HPDE6-E6E7 (cell line): ENCODE measurements around the gene INPP5D.
"Not testable (repeated sequence)": the region's sequence is repeated elsewhere in the genome, so short reads cannot be mapped to it uniquely, and the experiment has no call there.

ENCODE experiments used
- DNase-seq: peaks from one replicate; pipeline ENCODE4 v3.0.0; 2011; ENCODE audit warnings: missing footprints; ENCODE audit errors: extremely low spot score

INPP5D gene

DNA sequence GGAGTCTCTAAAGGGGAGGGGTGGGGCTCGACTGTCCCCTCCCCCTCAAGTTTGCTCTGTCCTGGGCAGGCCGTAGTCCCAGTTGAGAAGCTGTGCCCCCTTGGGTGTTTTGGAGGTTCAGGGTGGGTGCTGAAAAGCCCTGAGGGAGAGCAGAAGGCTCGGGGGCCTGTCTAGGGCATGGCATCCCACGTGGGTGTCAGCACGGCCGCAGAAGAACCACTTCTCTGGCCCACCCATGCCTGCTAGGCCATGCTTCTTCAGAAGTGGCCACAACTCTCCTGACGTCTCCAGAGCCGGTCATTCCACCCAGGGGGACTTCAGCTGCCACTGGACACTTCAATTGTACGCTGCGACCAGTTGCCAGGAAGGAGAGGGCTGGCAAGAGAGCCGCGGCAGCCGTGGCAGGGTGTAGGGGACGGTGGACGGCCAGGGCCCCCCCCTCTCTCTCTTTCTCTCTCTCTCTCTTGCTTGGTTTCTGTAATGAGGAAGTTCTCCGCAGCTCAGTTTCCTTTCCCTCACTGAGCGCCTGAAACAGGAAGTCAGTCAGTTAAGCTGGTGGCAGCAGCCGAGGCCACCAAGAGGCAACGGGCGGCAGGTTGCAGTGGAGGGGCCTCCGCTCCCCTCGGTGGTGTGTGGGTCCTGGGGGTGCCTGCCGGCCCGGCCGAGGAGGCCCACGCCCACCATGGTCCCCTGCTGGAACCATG, at the start of gene INPP5D:
Gene INPP5D (plus strand): TSS at position 546 of the 704 bp plus-strand sequence. CDS start 137 bp downstream, at position 683.
- DNase-seq, result no peak

DNA sequence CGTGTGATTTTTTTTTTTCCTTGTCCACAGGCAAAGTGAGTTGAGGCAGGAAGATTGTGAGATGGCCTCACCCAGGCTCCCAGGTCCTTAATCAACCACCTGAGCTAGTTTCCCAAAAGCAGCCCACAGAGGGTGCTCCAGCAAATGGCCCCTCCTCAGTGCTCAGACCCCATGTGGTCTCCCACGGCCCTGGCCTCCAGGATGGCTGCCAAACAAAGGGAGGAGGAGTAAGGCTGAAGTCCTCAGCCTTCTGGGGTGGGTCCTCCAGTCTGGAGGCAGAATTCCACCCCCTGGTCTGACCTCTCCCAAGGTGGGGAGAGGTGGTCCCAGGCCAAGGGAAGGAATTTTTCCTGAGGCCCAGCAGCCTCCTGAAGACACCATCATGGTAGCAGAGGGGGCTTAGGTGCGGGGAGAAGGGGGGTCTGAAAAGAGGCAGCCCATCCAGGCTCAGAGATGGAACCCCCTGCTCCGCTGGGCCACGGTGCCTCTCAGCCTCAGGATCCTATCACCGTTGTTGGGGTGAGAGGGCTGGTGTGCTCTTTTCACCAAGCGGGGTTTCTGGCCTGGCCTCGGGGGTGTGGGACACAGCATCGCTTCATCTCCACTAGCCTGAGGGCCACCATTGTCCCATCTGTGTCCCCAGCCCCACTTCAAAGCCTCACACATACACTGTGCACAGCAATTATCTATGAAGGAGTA, 49.4 kb upstream of the INPP5D start:
- DNase-seq, result no peak

DNA sequence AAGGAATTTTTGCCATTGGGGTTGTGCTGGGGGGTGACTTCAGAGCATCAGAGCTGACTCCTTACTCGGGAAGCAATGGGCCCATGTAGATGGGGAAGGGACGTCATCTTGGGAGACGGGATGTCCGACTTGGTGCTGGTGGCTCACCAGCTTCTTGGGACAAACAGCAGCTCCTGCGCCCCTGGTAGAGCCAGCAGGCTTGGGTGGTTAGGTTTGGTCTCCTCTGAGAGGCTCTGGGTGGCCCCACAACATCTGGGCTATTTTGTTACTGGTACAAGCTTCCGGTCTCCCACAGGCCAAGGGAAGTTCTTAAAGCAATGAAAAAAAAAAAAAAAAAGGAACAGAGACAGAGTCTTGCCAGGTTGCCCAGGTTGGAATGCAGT, 48.9 kb upstream of the INPP5D start:
- no peak for DNase-seq

DNA sequence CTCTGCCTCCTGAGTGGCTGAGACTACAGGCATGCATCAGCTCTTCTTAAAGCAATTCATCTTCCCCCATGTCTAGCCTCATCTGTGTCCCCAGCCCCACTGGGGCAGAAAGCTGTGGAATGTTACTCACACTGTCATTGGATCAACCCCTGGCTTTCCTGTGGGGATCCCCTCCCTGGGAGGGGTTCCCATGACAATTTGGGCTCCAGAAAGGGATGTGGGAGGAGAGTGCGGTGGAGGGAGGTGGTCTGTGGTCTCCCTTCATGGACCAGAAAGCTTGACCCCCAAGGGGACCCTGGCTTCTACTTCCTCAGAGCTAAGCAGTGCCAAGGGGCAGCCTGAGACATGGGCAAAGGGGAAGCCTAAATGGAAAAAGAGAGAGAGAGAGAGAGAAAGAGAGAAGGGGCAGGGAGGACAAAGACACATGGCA, 48.4 kb upstream of the INPP5D start:
- DNase-seq, result no peak

DNA sequence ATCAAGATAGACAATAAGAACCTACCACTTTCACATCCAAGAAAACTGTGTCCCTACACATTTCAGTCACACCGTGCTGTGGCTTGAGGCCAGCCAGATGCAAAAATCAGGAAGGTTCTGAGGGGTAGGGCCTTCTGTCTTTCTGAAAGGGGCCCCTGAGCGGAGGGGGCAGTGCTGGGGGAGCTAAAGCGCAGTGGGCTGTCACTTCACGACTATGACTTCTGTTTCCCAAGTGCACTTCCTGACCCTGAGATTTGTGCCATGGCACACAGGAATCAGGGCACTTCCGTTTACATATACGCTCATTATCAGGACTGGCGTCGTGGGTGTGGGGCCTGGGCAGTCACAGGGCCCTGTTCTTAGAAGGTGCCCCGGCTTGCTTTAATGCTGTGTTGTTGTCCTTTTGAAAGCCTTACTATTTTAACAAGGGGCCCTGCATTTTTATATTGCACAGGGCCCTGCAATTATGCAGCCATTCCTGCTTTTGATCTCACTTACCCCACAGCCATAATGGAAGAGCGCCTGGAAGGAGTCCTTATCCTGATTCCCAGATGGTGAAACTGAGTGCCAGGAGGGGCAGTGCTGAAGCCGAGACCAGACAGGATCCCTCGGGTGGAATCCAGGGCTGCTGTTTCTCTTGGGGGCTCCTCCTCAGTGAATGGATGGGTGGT, 47.7 kb upstream of the INPP5D start:
- DNase-seq, result no peak

DNA sequence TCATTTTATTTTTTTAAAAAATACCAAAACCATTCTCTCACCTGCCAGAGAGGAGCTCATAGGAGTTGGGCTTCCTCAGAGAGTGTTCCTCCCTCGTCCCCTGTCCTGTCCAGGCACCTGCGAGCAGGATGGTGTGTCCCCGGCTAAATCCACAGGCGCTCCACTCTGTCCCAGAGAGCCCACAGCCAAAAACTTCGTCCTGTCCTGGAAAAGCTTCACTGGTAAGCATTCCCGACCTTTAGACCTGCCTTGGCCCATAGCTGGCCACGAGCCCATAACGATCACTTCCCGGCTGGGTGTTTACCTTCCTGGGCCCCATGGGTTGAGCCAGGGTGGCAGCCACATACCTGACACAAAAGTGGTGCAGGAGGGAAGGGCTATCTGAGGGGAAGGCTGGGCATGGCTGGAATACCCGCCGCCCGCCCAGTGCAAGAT, 47.1 kb upstream of the INPP5D start, which contains the start of gene NGEF:
Gene NGEF (minus strand): TSS at position 230 of the 435 bp plus-strand sequence. CDS start 38,366 bp downstream, outside the sequence.
- no peak for DNase-seq

DNA sequence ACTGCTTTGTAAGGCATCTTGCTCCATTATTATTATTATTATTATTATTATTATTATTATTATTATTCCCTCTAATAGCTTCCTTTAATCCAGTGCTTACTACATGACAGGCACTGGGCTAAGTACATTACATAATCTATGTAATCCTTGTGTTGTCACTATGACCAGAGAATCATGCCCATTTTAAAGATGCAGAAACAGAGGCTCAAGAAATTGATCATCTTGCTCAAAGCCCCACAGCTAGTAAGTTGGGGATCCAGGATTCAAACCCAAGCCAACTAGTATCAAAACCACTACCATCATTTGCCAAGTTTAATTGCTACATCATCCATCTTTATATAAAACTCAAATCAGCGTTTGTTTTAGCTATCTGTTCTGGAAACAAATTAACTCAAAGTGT, 46.5 kb upstream of the INPP5D start:
- DNase-seq, result no peak

DNA sequence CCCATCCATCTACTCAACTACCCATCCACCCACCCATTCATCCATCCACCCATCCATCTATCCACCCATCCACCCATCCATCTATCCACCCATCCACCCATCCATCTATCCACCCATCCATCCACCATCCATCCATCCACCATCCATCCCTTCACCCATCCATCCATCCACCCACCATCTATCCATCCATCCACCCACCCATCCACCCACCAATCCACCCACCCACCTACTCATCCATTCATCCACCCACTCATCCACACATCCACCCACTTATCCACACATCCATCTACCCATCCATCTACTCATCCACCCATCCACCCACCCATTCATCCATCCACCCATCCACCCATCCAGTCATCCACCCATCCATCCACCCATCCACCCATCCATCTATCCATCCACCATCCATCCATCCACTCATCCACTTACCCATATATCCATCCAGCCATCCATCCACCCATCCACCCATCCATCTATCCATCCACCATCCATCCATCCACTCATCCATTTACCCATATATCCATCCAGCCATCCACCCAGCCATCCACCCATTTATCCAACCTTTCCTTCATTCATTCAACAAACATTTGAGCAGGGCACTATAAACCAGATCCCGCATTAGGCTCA, 45.0 kb upstream of the INPP5D start:
- DNase-seq, result no peak

DNA sequence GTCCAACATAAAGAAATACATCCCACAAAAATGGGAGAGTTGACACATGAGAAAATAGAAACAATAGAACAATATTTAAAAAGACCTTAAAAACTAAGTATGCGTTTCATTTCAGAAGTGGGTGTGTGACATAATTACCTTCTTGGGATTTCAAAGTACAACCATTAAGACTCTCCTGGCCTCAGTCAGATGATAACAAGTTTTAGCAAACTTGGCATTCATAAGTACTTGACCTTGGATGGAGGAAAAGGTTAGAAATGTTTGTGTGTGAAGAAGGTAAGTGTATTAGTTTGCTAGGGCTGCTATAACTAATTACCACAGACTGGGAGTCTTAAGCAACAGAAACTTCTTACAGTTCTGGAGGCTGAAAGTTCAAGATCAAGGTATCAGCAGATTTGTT, 42.2 kb upstream of the INPP5D start:
- DNase-seq, result no peak

DNA sequence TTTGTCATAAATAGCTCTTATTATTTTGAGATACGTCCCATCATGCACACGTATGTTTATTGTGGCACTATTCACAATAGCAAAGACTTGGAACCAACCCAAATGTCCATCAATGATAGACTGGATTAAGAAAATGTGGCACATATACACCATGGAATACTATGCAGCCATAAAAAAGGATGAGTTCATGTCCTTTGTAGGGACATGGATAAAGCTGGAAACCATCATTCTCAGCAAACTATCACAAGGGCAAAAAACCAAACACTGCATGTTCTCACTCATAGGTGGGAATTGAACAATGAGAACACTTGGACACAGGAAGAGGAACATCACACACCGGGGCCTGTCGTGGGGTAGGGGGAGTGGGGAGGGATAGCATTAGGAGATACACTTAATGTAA, 40.5 kb upstream of the INPP5D start:
- not testable (repeated sequence) for DNase-seq

DNA sequence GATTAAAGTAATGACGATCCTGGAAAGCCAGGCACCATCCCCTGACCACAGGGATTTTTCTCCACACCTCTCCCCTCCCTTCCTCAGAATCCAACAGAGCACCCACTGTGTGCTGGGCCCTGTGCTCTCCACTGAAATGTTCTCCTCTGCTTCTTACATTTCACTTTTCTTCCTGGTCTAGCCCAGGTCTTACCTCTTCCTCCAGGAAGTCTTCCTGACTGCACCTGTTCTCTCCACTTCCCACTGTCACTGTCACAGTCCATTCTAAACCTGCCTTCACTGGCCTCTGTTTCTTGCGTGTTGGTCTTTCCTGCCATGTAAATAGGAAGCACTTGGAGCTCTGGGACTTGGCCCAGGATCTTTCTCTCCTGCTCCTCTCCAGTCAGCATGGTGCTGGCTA, 39.7 kb upstream of the INPP5D start:
- DNase-seq, result no peak

DNA sequence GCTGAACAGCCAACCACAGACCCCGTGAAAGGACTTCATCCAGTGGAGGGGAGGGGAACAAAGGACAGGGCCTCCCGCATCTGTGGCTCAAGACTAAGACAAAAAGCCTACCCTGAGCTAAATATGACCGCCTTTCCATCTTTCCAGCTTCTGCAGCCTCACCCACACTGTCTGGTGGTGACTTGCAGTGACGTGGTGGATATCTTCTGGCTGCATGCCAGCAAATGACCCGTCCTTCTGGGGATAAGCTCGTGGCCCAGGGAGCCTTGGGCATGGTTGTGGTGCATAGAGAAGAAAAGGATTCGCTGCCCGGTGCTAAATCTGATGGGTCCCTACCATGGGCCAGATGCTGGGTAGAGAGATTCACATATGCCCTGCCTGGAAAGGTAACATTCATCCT, 38.4 kb upstream of the INPP5D start:
- no peak for DNase-seq

DNA sequence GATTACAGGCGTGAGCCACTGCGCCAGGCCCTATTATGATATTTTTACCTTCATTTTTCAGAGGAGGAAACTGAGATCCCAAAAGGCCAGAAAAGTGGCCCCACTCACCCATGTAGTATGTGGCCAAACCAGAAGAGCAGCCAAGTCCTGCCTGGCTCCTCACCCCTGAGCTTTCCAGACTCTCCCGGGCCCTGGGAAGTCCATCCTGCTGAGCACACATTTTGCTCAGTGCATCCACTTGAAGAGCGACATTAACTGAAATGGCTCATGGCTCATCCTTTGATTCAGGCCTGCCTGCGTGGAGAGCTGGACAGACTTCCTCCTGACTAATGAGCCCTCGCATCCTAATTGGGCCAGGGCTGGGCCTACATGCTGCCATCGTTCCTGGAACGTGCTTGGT, 37.6 kb upstream of the INPP5D start:
- DNase-seq, result no peak

DNA sequence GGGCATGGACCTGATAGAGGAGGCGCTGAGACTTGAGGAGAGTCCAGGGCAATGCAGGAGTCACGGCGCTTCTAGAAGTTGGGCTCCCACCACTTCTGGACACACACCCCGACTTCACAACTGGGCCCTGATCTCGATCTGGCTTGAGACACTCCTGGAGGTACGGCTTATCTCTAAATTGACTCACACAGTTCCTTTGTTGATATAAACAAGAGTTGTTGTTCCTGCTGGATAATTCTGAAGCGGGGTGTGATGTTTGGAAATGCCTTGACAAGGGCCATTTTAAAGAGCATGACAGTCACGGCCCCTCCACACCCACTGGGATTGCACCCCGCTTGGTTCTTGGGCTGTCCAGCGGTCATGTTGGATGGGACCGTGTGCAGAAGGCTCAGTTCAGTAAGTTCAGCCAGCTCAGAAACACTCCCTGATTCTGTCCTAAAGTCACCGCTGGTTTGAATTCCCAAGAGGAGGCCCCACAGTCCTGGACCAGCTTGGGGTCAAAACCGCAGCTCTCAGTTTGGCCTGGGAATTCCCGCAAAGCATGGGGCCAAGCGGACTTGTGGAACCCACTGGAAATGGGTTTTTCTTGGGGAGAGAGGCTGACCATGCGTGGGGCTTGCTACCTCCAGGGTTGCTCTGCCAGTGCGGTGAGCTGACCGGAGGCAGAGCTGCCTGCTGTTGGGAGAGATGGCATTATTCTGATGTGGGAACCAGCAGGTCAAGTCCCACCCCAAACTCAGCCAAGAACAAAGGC, 37.0 kb upstream of the INPP5D start:
- DNase-seq, result no peak

DNA sequence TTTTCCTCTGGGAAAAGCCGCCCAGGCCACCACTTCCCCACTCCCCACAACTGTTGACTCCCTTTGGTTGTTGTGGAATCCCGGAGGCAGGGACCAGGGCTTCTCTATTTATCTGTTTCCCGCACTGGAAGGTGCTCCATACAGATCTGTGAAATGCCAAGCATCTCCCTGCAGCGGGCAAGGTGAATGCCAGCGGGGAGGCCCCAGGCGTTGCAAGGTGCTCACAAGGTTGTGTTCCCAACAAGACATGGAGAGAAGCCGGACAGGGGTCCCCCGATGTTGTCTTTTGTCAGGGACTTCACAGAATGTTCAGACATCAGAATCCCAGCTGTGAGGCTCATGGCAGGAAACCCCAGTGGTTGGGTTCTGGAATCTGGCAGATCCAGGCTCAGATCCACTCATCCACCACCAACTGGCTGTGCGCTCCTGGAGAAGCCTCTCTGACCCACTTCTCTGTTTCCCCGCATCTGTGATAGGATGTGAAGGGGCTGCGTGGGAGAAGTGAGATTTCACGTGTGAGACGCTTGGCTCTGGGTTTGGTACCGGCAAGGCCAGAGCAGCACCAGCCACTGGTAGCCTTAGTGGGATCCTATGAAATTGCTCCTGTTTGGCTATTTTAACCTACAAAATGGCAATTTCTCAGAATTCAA, 36.3 kb upstream of the INPP5D start:
- DNase-seq, result no peak

DNA sequence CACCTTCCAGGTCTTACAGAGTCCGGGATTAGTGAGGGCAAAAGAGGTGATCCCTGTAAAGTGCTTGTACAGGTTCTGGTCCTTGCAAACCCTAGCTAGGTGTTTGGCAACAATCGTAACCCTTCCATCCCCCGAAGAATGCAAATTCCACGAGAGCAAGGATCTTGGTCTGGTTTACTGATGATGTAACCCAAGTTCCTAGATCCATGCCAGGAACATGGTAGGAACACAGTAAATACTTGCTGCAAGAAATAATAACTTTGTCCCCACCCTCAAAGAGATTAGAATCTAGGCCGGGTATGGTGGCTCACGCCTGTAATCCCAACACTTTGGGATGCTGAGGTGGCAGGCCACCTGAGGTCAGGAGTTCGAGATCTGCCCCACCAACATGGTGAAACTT, 34.4 kb upstream of the INPP5D start:
- no peak for DNase-seq

DNA sequence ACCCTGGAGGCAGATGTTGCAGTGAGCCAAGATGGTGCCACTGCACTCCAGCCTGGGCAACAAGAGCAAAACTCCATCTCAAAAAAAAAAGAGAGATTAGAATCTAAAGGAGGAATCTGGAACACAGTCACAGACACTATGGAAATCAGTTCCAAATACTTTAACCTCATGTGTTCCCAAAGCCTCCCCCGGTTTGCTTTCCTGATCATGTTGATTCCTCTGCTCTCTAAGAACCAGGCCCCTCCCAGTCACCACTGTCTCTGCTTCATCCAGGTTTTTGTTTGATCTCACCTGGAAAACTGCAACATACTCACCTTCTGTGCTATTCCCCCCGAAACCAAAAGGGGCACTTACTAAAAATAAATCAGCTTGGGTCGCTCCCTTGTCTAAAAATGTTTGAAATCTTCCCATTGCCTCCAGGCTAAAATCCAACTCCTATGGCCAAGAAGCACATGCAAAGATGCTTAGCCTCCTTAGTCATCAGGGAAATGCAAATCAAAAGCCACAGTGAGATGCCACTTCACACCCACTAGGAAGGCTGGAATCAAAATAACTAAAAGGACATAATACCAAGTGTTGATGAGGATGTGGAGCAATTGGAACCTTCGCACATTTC, 33.8 kb upstream of the INPP5D start:
- peak; percentile 31 for DNase-seq

DNA sequence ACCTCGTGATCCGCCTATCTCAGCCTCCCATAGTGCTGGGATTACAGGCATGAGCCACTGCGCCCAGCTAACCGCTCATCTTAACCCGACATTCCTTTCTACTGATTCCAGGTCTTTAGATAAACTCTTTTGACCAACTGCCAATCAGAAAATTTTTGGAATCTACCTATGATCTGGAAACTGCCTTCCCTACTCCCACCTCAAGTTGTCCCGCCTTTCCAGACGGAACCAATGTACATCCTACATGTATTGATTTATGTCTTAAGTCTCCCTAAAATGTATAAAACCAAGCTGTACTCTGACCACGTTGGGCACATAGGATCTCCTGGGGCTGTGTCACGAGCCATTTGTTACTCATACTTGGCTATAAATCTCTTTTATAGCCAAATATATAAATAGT, 30.8 kb upstream of the INPP5D start:
- DNase-seq, result no peak

DNA sequence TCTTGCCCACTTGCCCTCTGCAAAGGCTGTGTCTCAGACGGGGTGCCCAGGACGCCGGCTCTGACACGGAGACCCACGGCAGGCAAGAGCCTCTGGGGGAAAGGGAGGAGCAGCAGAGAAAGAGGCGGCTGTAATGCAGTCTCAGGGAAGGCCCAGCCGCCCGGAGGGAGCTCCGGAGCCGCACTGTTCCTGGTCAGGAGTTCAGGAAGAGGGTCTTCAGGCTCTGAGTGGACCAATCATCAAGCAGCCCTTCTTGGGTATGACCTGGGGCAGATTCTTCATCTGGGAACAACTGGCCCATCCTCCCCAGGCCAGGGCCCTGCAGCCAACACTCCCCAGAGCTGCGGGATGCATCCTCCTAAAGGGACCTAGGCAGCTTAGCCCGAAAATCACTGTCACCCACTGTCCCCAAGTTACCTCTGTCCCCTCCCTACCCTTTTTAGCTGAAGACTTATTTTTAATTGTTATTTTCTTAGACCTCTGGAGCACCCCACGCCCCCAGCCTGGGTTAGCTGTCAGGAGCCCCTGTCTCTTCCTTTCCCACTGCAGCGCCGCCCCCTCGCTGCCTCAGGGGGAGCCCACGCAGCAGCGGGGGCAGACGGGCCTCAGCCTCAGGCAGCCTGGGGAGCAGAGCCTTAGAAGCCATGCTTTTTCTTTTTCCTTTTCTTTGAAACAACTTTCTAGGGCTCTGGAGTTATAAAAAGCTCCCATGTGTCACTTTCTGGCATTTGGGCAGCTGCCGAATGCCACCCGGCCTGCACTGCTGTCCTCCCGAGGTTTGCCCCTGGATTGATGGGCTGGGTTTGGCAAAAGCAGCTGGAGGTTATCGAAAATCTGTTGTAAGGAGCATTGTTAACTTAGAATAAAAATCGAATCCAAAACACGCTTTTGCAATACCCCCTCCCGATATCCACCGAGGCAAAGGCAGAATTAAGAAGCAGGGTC, 28.3 kb upstream of the INPP5D start:
- DNase-seq, result no peak
